ENCODE results near the gene TRDMT1. TPM values are rescaled to one million over a fixed set of nuclear protein-coding genes. Genes with fewer than 3 reads are reported as not detected.

Gene TRDMT1
- total and polyA plus RNA-seq, 2 experiments from 2014 or later = 3.5 to 4.2 TPM

DNA sequence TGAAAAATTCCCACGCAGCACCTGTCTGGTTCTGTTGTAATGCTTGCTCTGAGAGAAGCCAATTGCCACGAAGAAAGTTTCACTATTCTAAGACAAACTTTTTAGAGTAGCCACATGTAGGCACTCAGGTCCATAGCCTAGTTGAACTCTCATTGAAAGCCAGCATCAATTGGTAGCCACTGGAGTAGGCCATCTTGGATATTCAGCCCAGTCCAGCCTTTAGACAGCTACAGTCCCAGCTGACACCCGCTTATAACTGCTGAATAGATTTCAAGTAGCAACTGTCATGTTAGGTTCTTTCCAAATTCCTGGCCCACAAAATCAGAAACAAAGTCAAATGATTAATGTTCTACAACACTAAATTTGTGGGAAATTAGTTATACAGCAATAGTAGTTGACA, 103.5 kb downstream of the TRDMT1 start:
- no peaks in the 10 kb centered on the region for H3K4me1 ChIP-seq (ENCODE audit: insufficient read depth)
- no peak for DNase-seq (ENCODE audit: low spot score)
- no peak overlapping the region for H3K4me2 ChIP-seq
- H3K79me2 ChIP-seq = no peaks in the 10 kb centered on the region
- no peak overlapping the region for H3K27ac ChIP-seq
- H3K4me3 ChIP-seq = no peak overlapping the region
- TF ChIP-seq CTCF (IDR thresholded peaks at IDR 0.05; ENCODE audit: poor library complexity) (no peak), EZH2 (IDR thresholded peaks at IDR 0.05; ENCODE audit: borderline replicate concordance) (no peak), EZH2phosphoT487 (IDR thresholded peaks at IDR 0.05; ENCODE audit: low read depth, severe bottlenecking, unreplicated experiment) (no peak)
- H3K9me3 ChIP-seq (ENCODE audit: low read depth) = no peaks in the 10 kb centered on the region
- H4K20me1 ChIP-seq (ENCODE audit: insufficient read depth, poor library complexity, severe bottlenecking) = no peaks in the 10 kb centered on the region
- no peak overlapping the region for H2AFZ ChIP-seq
- no peaks in the 10 kb centered on the region for H3K9me2 ChIP-seq (replicated peaks; ENCODE audit: insufficient read depth)
- 96% methylated on average over 3 of the region's 3 CpGs for WGBS (ENCODE audit: low lambda C conversion rate, missing lambda C conversion rate)
- H3K27me3 ChIP-seq = no peaks in the 10 kb centered on the region
- H3K36me3 ChIP-seq (replicated peaks; ENCODE audit: insufficient read depth, low read depth) = no peaks in the 10 kb centered on the region

Small RNAs within 50 kb of the gene (small RNA-seq; reads per million reads assigned to genes)
- gene AC067747.1 = not detected

Other genes with a start within 250 kb of the TRDMT1 start
- 9.4 and 10.6 TPM in 2 replicates for gene CUBN, start 71.9 kb downstream of the TRDMT1 start, total RNA-seq
- 2.0 and 3.3 TPM in 2 replicates for gene CUBN, start 71.9 kb downstream of the TRDMT1 start, polyA plus RNA-seq
- 833 and 1,051 TPM in 2 replicates for gene VIM, start 26.6 kb upstream of the TRDMT1 start, total RNA-seq
- gene VIM, start 26.6 kb upstream of the TRDMT1 start, polyA plus RNA-seq = 302 and 335 TPM in 2 replicates